ENCODE measurements around the gene SHQ1. TPM values are rescaled to one million over a fixed set of nuclear protein-coding genes. Genes with fewer than 3 reads are reported as not detected.
A peak's percentile ranks its signal among the peaks of the same experiment; 100 is the strongest.

Gene SHQ1
- total RNA-seq, 1 donor from 2014 or later: 14.8 TPM

DNA sequence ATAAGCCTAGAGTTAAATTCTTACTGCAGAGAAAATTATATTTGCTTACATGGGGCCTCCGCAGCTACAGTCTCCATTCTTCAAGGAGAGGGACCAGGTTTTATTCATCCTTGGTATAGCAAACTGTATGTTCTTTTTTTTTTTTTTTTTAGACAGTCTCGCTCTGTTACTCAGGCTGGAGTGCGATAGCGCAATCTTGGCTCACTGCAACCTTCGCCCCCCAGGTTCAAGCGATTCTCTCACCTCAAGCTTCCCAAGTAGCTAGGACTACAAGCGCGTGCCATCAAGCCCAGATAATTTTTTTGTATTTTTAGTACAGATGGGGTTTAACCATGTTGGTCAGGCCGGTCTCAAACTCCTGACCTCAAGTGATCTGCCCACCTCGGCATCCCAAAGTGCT is 2.1 kb downstream of the SHQ1 start:
- TF ChIP-seq, protein P1, sequence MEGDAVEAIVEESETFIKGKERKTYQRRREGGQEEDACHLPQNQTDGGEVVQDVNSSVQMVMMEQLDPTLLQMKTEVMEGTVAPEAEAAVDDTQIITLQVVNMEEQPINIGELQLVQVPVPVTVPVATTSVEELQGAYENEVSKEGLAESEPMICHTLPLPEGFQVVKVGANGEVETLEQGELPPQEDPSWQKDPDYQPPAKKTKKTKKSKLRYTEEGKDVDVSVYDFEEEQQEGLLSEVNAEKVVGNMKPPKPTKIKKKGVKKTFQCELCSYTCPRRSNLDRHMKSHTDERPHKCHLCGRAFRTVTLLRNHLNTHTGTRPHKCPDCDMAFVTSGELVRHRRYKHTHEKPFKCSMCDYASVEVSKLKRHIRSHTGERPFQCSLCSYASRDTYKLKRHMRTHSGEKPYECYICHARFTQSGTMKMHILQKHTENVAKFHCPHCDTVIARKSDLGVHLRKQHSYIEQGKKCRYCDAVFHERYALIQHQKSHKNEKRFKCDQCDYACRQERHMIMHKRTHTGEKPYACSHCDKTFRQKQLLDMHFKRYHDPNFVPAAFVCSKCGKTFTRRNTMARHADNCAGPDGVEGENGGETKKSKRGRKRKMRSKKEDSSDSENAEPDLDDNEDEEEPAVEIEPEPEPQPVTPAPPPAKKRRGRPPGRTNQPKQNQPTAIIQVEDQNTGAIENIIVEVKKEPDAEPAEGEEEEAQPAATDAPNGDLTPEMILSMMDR (IDR thresholded peaks at IDR 0.05): no peak

DNA sequence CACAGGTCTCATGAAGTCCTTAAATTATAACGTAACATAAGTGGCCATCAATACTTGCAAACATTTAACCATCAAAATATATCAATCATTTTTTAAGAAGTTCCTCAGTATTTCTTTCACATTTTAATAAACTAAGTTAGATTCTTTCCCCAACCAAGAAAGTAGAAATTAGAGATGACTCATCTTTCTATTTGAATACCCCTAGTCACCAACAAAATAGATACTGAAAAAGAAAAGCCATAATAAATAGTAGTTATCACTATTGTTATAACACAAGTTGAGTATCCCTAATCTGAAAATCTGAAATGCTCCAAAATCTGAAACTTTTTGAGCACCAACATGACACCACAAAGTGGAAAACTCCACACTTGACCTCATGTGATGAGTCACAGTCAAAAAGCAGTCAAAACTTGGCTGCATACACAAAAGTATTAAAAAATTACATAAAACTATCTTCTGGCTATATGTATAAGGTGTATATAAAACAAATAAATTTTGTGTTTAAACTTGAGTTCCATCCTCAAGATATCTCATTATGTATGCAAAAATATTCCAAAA is 3.7 kb downstream of the SHQ1 start:
- DNase-seq (ENCODE audit: low spot score): no peak
- Mint-ChIP-seq H3K4me1 (ENCODE audit: low read depth) (peaks cover 43% of the 10 kb centered on the region), H3K9me3 (ENCODE audit: low read depth) (no peaks in the 10 kb centered on the region), H3K27me3 (ENCODE audit: low read depth) (no peaks in the 10 kb centered on the region), H3K4me3 (ENCODE audit: unreplicated experiment) (no peak overlapping the region), H3K27ac (ENCODE audit: unreplicated experiment) (peak overlapping the region; percentile 62), H3K36me3 (ENCODE audit: low read depth) (peaks cover 14% of the 10 kb centered on the region)
- TF ChIP-seq, protein P1 (IDR thresholded peaks at IDR 0.05): no peak

More for the DNA sequence above, 2.1 kb downstream of the SHQ1 start:
- H3K27me3 Mint-ChIP-seq (ENCODE audit: low read depth): no peaks in the 10 kb centered on the region
- peaks cover 43% of the 10 kb centered on the region for H3K4me1 Mint-ChIP-seq (ENCODE audit: low read depth)
- DNase-seq (ENCODE audit: low spot score): no peak
- H3K4me3 Mint-ChIP-seq (ENCODE audit: unreplicated experiment): no peak overlapping the region
- H3K27ac Mint-ChIP-seq (ENCODE audit: unreplicated experiment): no peak overlapping the region
- H3K9me3 Mint-ChIP-seq (ENCODE audit: low read depth): no peaks in the 10 kb centered on the region
- H3K36me3 Mint-ChIP-seq (ENCODE audit: low read depth): peaks cover 7% of the 10 kb centered on the region

DNA sequence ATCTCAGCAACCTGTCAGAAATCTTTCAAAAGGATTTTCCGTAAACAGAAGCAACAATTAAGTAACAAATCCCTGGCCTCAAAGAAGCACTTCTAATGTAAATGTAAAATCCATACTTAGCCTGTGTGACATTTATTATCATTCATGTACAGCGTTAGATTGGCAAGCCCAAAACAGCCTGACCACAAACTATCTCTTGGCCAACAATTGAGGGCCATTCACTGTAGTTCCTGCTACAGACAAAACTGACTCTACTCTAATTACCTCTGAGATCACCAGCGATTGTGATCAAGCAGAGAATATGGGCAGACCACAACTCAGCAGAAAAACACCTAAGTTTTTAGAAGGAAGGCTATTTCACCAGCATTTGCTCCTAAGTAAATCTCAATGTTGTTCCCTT is 9.2 kb downstream of the SHQ1 start:
- H3K27ac Mint-ChIP-seq (ENCODE audit: unreplicated experiment): no peak overlapping the region
- peaks cover 15% of the 10 kb centered on the region for H3K4me1 Mint-ChIP-seq (ENCODE audit: low read depth)
- TF ChIP-seq, protein P1 (IDR thresholded peaks at IDR 0.05): no peak
- peaks cover 21% of the 10 kb centered on the region for H3K36me3 Mint-ChIP-seq (ENCODE audit: low read depth)
- H3K4me3 Mint-ChIP-seq (ENCODE audit: unreplicated experiment): no peak overlapping the region
- H3K9me3 Mint-ChIP-seq (ENCODE audit: low read depth): no peaks in the 10 kb centered on the region
- no peaks in the 10 kb centered on the region for H3K27me3 Mint-ChIP-seq (ENCODE audit: low read depth)
- no peak for DNase-seq (ENCODE audit: low spot score)

DNA sequence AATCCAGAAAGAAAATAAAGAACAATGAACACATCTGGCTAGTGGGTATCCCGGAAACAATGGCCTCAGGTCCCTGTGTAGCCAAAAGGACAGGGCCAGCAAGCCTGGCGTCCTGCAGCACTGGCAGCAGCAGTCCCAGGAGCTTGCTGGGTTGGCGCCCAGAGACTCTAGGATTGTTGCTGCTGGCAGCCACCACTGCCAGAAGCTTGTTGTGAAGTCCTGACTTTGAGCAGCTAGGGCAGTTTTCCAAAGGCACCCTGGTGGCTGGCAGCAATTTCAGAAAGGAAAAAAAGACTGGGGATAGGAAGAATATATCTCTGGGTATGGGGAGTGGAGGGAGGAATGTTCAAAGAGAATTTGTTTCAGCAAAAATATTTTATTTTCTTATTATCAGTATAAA is 11.3 kb downstream of the SHQ1 start:
- TF ChIP-seq, protein P1 (IDR thresholded peaks at IDR 0.05): peak; percentile 49
- Mint-ChIP-seq H3K4me3 (ENCODE audit: unreplicated experiment) (no peak overlapping the region), H3K4me1 (ENCODE audit: low read depth) (peaks cover 12% of the 10 kb centered on the region), H3K27me3 (ENCODE audit: low read depth) (no peaks in the 10 kb centered on the region), H3K9me3 (ENCODE audit: low read depth) (no peaks in the 10 kb centered on the region), H3K36me3 (ENCODE audit: low read depth) (peaks cover 21% of the 10 kb centered on the region), H3K27ac (ENCODE audit: unreplicated experiment) (peak overlapping the region; percentile 62)
- no peak for DNase-seq (ENCODE audit: low spot score)

DNA sequence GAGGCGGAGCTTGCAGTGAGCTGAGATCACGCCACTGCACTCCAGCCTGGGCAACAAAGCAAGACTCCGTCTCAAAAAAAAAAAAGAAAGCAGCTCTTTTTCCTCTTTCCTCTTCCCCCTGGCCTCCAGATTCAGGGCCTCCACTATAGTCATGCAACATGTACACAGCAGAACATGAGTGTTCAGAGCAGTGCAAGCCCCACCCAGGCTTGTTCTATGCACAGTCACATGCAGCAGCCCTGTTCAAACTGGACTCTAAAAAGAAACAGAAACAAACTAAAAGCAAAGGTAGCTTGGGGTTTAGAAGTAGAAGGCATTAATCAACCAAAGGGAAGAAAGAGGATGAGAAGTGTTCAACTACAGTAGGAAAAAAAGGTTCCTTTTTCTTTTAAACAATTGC is 11.8 kb downstream of the SHQ1 start:
- no peaks in the 10 kb centered on the region for H3K9me3 Mint-ChIP-seq (ENCODE audit: low read depth)
- H3K4me3 Mint-ChIP-seq (ENCODE audit: unreplicated experiment): no peak overlapping the region
- peaks cover 17% of the 10 kb centered on the region for H3K36me3 Mint-ChIP-seq (ENCODE audit: low read depth)
- DNase-seq (ENCODE audit: low spot score): no peak
- peaks cover 15% of the 10 kb centered on the region for H3K4me1 Mint-ChIP-seq (ENCODE audit: low read depth)
- no peaks in the 10 kb centered on the region for H3K27me3 Mint-ChIP-seq (ENCODE audit: low read depth)
- H3K27ac Mint-ChIP-seq (ENCODE audit: unreplicated experiment): no peak overlapping the region
- TF ChIP-seq, protein P1 (IDR thresholded peaks at IDR 0.05): no peak
